SW480 (cell line): ENCODE measurements around the gene FEZ2.

Experiments
- DNase-seq: peaks from one replicate; pipeline ENCODE4 v3.0.0-alpha.2; 2016; ENCODE audit warnings: low spot score

The FEZ2 gene

GRCh38 chr2:36561237-36561944 lies 36.6 kb downstream of the FEZ2 start:
- DNase-seq, result peak; percentile 85

GRCh38 chr2:36560726-36561125 lies 37.2 kb downstream of the FEZ2 start:
- no peak for DNase-seq

GRCh38 chr2:36559221-36559942 lies 38.6 kb downstream of the FEZ2 start:
- DNase-seq, result no peak

- DNase-seq, result no peak
Measured at GRCh38 chr2:36556842-36557241, 41.1 kb downstream of the FEZ2 start.

- no peak for DNase-seq
Measured at GRCh38 chr2:36555789-36556188, 42.2 kb downstream of the FEZ2 start.

GRCh38 chr2:36554531-36554930 lies 43.4 kb downstream of the FEZ2 start:
- no peak for DNase-seq

- no peak for DNase-seq
Measured at GRCh38 chr2:36553683-36554082, 44.3 kb downstream of the FEZ2 start.

- DNase-seq, result no peak
Measured at GRCh38 chr2:36550006-36550405, 48.0 kb downstream of the FEZ2 start.

GRCh38 chr2:36549165-36549574 lies 48.8 kb downstream of the FEZ2 start:
- no peak for DNase-seq

- no peak for DNase-seq
Measured at GRCh38 chr2:36547906-36548305, 50.1 kb downstream of the FEZ2 start.

GRCh38 chr2:36545871-36546416 lies 52.0 kb downstream of the FEZ2 start:
- DNase-seq, result no peak

- peak; percentile 4 for DNase-seq
Measured at GRCh38 chr2:36544638-36545338, 53.2 kb downstream of the FEZ2 start.

GRCh38 chr2:36541891-36542595 lies 55.9 kb downstream of the FEZ2 start:
- DNase-seq, result no peak

GRCh38 chr2:36540986-36541754 lies 56.8 kb downstream of the FEZ2 start:
- DNase-seq, result no peak

GRCh38 chr2:36539631-36540030 lies 58.3 kb downstream of the FEZ2 start:
- DNase-seq, result no peak

GRCh38 chr2:36538335-36538734 lies 59.6 kb downstream of the FEZ2 start:
- no peak for DNase-seq

GRCh38 chr2:36536776-36537175 lies 61.2 kb downstream of the FEZ2 start:
- no peak for DNase-seq

- DNase-seq, result no peak
Measured at GRCh38 chr2:36535099-36535498, 62.9 kb downstream of the FEZ2 start.

- DNase-seq, result no peak
Measured at GRCh38 chr2:36534275-36534799, 63.6 kb downstream of the FEZ2 start.

- no peak for DNase-seq
Measured at GRCh38 chr2:36530983-36531354, 67.0 kb downstream of the FEZ2 start.
